A549 (cell line): ENCODE data around the gene SRRM4.

Experiments used
- CHD4 ChIP-seq: fragments of 200-600 bp; sonication (generic); IDR thresholded peaks from 2 replicates; pipeline ENCODE4 v1.6.1; 2016; ENCODE audit warnings: antibody characterized with exemption, mild to moderate bottlenecking, borderline replicate concordance
- CTCF ChIP-seq: fragments of >200 bp; sonication (Bioruptor Twin); formaldehyde crosslinking; IDR thresholded peaks from 3 replicates; pipeline ENCODE4 v1.5.1; 2016
- POLR2A ChIP-seq: IDR thresholded peaks from 2 replicates; pipeline ENCODE4 v1.6.1; 2012; ENCODE audit warnings: mild to moderate bottlenecking, low read length
- SREBF2 ChIP-seq: fragments of 450-650 bp; IDR thresholded peaks from 2 replicates; pipeline ENCODE4 v1.6.1; 2014; ENCODE audit warnings: mild to moderate bottlenecking, moderate library complexity
- TF ChIP-seq, protein P1 (sequence below): fragments of 450-650 bp; IDR thresholded peaks from 2 replicates; pipeline ENCODE4 v1.6.1; 2014; ENCODE audit warnings: antibody characterized with exemption

DNA sequence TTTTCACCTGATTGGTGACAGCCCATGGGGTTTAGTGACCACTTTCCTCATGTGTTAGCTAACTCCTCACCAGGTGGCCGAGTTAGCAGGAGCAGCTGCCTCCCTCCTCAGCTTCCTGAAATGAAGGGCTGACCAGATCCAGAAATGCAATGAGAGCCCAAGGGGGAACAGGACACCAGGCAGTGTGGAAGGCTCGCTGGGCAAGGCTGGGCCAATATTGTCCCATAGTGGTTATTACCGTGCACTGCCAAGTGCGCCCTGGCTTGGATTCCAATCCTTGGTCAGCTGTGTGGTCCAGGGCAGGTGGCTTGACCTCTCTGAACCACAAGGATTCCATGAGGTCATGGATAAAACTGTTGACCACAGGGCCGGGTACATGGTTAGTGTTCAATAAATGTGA is 193.7 kb downstream of the SRRM4 start:
- TF ChIP-seq CTCF (no peak), POLR2A (no peak), CHD4 (no peak), SREBF2 (no peak)
- TF ChIP-seq, protein P1, sequence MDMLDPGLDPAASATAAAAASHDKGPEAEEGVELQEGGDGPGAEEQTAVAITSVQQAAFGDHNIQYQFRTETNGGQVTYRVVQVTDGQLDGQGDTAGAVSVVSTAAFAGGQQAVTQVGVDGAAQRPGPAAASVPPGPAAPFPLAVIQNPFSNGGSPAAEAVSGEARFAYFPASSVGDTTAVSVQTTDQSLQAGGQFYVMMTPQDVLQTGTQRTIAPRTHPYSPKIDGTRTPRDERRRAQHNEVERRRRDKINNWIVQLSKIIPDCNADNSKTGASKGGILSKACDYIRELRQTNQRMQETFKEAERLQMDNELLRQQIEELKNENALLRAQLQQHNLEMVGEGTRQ: no peak
